Activated naive CD4-positive, alpha-beta T cell (primary cell): Measurements from ENCODE around the gene SLC12A8.
"Not testable (repeated sequence)": the region's sequence is repeated elsewhere in the genome, so short reads cannot be mapped to it uniquely, and the experiment has no call there.

Experiments
- DNase-seq, 4 experiments: peaks; one replicate each; lab custom pipeline; 2025; lab: John Stamatoyannopoulos, UW

The SLC12A8 gene

DNA sequence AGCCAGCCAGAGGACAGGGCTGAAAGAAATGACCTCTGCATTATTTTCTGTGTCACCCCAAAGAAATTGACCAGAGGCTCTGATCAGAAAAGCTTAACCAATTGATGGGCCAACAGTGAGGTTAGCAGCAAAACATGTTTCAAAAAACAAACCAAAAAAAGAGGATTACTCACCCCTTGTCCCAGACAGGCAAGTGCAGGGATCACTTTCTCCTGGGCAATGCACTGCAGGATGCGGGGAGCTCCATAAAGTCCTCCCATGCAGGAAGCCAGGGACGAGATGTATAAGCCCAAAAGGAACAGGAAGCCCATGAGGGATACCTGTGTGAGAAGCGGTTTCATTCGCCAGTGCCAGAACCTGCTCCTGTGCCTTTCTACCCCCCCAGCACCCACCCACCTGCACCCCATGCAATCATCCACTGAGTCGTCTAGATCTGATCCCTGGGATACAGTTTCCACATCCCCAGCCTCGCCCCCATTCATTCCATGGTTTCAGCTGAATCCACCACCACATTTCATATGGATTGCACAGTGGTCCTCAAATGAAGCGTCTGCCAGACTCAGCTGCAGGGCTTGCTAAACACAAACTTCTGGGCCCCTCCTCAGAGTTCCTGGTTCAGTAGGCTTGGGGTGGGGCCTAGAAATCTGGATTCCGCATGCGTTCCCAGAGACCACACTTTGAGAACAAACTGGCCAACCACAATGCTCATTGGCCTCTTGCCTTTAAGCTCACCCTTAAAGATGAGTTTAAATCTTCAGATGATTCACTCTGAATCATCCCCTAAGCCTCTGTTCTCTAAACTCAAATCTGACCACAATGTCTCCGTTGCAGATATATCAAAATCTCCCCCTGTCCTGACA lies 102.3 kb downstream of the SLC12A8 start:
- no peak for DNase-seq

DNA sequence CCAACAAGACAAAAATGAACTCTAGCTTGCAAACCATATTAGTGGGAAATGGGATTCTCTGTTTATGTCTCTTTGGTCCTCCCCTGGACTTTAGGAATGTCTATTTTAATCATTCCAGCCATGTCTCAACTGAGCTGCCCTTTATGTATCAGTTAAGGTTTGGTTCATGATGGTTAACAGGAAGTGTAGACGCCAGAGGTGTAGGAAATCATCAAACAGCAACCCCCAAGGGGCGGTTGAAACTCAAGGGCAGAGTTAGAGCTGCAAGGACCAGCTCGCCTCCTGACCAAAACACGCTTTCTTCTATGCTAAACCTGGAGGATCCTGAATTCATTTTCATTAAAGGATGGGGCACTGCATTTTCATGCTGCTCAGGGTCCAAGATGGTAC lies 103.0 kb downstream of the SLC12A8 start:
- DNase-seq = no peak

DNA sequence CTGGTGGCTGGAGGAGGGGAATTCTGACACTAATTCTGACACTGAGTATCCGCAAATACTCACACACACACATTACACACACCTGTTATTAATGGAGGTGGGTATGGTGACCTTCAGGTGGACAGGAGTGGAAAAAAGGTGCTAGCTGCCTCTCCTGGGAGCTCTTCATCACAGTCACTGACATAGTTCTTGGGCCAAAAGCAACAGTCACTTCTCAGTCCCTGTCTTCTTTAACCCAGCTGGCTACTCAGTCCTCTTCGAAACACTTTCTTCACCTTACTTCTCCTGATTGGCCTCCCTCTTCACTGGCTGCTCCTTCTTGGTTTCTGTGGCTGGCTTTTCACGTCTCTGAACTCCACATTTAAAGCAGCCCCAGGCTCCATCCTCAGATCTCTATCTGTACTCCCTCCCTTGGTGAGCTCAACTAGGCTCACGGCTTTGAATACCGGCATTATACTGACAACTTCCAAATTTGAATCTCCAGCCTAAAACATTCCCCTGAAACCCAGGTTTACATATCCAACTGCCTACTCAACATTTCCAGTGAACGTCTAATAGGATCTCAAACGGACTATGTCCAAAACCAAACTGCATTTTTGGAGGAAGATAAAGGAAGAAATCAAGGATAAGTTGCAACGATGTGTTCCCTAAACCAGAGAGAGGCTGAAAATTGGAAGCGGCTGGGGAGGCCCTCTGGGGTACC lies 103.6 kb downstream of the SLC12A8 start:
- DNase-seq = no peak

DNA sequence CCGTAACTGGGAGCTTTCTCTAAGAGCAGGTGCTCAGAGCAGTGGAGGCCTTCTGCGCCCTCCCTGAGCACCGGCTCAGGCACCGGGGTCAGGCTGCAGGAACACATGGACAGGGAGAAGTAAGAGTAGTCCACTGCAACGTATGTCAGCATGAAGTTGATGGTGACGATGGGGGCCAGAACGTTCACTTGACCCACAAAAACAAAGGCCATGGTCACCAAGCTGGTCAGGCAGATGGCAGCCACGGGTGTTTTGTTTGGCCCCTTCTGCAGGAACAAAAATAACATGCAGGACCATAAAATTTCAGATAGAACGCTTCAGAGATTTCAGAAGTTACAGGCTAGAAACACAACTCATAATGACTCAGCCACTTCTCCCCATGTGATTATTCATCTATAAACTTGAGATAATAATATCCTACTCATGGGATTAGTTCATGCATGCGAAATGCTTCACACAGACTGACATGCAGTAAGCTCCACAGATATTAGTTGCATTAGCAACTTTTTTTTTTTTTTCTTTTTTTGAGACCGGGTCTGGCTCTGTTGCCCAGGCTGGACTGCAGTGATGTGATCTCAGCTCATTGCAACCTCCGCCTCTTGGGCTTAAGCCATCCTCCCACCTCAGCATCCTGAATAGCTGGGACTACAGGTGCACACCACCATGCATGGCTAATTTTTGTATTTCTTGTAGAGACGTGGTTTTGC lies 104.5 kb downstream of the SLC12A8 start:
- DNase-seq = no peak

DNA sequence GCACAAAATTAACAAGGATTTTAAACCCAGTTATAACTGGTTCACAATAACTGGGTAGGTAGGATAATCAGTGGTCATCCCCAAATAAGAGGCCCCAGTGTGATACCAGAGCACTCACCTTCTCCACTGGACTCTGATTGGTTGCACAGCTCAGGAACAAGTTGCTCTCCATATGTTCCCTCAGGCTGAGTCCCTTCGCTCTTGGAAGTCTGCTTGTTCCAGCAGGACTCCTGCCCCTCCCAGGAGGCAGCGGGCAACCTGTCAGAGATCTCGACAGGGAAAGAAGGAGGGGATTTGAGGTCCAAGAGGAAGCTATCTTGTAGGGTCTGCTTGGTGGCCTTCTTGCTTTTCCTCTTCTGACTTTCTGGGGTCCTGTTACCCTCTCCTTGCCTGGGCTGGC lies 105.2 kb downstream of the SLC12A8 start:
- no peak for DNase-seq

DNA sequence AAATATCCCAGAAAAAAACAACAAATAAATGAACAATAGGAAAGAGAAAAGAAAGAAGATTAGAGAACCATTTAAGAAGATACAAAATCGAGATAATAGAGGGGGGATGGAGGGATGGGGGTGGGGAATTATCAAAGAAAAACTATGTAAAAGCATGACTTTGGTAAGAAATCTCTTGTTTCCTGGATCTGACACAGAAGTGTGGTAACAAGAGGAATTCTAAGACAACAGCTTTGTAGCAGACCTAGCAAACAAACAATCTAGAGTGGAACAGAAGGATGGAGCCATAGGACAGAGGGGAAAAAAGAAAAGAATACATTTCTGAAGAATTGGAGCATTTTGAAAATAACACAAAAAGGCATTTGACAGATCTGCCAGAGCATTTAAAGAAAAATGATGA lies 107.4 kb downstream of the SLC12A8 start:
- no peak for DNase-seq

DNA sequence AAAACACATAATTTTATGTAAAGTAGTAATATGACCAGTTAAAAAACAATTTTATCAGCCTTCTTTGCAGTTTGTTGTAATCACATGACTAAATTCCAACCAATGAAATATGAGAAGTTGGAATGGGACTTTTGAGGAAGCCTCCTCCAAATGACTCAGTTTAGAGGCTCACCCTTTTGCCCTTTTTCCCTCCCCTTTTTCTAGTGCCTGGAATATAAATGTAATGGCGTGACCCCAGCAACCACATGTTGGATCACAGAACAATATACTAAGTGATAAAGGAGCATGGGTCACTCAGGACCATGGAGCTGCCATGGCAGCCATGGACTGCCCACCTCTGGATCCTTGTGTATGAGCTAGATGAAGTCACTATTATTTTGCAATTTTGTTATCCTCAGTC lies 107.9 kb downstream of the SLC12A8 start:
- no peak for DNase-seq

DNA sequence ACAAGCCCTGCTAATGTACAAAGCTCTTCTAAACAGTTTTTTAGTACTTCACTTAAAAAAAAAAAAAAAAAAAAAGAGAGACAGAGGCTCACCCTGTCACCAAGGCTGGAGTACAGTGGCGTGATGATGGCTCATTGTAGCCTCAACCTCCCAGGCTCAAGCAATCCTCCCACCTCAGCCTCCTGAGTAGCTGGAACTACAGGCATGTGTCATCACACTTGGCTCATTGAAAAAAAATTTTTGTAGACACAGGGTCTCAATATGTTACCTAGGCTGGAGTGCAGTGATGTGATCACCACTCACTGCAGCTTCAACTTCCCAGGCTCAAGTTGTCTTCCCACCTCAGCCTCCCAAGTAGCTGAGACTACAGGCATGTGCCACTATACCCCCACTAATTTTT lies 109.1 kb downstream of the SLC12A8 start:
- no peak for DNase-seq

DNA sequence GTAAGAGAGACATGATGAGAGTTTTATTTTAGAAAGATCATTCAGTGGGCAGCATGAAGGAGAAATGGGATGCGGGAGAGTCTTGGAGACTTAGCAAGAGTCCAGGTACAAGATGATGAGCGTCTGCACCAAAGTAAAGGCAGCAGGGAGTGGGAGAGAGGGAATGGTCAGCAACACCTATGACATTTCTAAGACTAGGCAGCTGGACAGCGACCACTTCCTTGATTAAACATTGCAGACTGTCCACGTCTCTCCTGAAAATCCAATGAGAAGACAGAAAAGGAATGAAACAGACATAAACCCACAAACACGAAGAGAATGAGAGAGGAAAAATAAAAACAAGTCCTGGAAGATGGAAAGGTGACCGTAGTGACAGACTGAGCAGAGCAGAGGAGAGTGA lies 110.1 kb downstream of the SLC12A8 start:
- no peak for DNase-seq

DNA sequence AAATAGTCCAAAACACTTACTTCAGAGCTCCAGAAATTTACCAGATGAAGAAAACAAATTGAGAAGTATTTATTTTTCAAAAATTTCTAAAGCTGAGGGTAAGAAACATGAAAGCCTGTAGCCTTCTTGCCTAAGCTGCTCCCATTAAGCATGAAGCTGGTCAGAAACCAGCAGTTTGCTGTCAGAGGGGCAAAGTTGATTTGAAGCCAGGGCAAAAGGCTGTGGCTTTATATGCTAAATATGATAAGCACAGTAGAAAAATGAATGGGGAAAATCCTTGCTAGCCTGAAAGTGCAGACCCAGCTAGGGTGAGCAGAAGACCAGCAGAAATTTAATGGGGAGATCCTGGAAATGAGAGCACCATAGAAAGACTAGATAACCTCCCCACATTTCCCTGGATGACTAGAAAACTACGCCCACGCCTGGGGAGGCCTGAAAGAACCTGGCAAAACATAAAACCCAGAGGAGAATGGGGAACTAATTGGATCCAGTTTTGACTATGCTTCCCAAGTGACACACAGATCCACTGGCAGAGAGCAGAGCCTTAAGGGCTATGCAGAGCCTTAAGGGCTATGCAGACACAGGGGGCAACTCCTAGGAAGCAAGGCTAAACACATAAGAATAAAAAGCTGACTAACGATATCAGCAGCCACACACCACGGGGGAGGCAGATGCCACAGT lies 113.8 kb downstream of the SLC12A8 start:
- no peak for DNase-seq

DNA sequence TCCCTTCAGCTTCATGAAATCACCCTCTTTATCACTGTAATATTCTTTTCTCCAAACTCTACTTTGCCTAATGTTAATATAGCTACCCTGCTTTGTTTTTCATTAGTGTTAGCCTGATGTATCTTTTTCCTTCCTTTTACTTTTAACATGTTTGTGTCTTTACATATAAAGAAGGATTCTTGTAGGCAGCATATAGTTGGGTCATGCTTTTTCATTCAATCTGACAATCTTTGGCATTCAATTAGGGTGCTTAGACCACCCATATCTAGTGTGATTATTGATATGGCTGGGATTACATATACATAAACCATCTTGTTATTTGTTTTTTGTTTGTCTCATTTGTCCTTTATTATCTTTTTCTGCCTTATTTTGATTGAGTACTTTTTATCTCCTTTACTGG lies 121.9 kb downstream of the SLC12A8 start:
- DNase-seq = no peak

DNA sequence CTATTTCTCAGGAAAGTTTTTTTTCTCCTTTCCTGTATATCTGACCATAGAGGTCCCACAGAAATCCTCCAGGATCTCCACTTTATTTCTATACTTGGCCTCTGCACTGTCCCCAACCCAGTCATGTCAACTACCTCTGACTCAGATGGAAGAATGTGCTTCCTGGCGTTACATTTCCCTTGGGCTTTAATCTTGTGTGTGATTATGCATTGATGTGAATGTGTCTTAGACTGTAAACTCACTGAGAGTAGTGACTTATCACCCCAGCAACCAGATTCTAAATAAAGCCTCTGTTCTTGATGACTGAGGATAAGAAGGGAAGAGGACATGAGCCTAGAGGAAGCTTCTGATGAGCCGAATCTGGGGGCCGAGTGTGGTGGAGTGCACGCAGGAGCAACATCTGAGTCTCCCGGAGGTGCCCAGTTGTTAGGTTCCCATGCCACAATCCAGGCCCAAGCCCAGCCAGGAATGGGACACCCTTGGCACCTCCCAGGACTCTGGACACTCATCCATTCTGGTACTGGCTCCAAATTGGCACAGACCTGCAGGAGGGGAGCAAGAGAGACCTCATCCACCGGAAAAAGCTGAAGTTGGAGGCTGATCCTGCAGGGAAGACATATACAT lies 124.7 kb downstream of the SLC12A8 start:
- no peak for DNase-seq

DNA sequence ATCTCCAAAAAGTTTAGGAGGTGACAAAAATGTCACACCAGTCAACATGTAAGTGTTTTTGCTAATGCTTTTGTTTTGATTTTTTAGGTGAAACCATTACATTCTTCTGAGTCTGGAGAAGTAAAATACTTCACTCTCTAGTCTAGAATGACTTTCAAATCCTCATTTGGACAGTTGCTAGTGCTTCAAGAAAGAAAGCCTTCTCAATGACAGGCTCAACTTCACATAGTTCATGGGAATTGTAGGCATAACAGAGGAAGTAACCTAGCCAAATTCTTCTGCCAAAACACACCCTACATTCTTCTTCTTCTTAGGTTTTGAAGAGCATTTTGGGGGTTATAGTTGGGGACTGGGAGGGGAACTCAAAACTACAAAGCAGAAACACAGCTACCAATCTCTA lies 127.4 kb downstream of the SLC12A8 start:
- DNase-seq = no peak

DNA sequence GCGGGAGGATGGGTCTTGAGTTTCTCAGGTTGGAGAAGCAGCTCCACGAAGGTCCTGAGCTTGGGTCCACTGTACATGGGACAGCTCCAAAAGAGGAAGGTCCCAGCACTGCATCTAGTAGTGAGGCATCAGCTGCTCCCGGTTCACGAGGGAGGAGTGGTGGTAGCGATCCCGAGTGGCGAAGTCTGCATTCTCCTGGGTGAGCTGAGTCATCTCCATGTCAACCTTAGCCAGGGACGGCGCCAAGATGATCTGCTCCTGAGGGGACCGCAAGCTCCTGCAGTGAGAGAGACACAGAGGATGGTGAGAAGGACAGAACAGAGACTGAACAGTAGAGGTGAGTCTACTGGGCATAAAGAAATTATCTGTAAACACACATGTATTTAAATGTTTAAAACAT lies 128.8 kb downstream of the SLC12A8 start:
- DNase-seq = no peak

DNA sequence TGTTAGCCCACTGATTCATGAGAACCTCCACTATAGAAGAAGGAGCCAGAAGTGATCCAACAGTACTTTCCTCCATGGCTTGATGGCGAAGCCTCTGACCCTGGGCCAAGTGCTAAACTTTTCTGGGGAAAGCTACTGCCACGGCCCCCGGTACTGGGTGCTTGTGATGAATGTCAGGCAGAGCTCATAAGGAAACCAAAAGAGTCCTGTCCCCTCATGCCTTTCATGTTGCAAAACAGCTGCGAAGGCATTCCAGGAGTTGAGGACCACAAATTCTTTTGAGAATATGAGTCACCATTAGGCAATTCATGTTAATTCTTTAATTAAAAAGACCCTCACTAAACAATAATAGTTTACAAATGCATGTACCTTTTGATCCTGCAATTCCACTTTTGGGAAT lies 130.2 kb downstream of the SLC12A8 start:
- DNase-seq = not testable (repeated sequence)

DNA sequence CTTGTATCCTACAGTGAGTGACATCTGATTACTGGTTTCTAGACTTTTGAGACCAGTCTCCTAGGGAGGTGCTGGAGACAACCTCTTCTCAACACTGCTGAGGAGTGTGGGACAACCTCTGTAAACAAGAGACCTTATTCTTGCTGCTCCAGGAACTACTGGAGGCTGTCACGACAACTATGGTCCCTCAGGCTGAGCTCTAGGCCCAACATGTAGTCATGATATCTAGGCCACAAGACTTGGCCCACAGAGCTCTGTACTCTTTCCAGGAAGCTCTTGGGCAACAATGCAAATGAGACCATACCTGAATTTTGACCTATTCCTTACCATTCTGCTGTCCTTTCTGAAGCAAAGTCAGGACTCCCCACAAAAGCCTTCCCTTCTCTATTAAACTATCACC lies 132.5 kb downstream of the SLC12A8 start:
- no peak for DNase-seq

DNA sequence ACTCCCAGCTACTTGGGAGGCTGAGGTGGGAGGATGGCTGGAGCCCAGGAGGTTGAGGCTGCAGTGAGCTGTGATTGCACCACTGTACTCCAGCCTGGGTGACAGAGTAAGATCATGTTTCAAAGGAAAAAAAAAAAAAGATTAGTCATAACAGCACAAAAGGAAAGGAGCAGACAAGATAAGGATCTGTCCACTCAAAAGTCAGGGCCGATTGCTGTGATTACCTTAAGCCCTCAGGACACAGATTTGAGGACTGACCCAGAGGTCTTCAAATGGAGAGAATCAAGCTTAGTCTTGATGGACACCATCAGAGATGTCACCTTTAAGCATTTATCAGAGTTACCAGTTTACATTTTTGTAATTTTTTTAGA lies 132.9 kb downstream of the SLC12A8 start:
- DNase-seq = no peak

DNA sequence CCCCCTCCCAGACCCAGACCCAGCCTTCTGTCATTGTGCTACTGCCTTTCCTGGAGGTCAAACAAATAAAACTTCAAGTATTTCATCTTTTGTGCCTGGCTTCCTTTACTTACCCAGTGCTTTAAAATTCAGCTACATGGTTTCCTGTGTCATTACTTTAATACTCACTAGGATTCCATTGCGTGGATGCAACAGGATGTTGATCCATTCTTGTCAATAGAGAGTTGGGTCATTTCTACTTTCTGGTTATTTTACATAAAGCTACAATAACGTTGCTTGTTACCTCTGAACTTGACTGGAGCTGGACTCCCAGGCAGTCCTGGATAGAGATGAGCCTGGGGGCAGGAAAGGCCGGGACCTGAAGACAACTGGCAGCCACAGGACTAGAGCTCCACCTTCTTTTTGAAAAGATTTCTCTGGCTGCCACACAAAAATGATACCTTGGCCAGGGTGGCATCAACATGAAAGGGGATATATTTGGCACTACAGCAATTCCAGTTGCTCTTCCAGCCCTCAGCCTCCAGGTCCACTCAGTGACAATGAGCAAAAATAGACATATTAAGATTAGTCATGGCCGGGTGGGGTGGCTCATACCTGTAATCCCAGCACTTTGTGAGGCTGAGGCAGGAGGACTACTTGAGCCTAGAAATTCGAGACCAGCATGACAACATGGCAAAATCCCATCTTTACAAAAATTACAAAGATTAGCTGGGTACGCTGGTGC lies 133.4 kb downstream of the SLC12A8 start:
- DNase-seq = no peak

DNA sequence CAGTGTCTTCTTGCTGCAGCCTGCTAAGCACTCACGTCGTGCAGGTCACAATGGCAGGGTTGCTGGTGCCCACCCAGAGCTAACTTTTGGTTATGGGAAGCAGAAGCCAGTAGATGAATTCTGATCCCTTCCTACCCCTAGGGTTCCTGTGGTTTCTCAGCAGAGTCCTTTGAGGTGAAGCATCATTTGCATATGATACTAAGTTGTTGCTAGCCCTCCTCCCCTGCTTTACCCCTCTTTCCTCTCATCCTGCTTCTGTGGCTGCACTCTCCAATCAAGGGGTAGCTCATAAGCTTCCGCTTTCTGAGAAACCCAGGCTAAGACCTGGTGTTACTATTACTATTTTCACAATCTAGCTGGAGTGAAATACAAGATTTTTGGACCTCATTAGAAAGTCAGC lies 134.7 kb downstream of the SLC12A8 start:
- DNase-seq = no peak

DNA sequence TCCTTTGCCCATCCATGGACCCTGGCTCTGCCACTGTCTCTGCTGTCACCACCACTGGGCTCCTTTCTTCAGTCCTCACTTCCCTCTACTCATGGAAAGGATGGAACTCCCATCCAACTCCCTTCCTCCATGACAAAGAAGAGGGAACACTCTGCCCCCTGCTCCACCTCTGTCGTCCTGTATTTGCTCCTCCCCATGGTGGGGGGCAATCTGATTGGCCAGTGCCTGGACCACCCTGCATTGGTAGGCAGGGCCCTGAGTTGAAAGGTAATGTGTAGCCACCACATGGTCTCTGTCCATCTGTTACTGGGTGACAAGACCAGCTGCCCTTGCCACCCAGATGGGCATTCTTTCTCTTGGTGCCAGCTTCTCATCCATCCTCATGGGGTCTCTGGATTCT lies 136.1 kb downstream of the SLC12A8 start:
- DNase-seq = no peak

DNA sequence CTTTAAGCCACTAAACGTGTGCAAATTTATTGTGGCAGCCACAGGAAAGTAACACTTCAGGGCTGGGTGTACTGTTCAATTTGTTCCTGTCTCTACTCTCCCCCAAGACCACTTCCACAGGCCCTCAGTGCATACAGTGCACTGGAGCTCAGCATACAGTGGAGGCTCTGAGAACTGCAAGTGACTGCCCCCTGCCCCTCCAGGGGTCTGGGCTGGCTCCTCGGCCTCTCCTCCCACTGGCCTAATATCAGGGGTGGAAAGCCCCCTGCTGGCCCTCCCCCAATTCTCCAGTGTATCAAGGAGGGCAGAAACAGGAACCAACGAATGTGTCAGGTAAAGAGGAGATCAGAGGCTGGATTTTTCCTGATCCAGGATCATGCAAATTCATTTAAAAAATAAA lies 136.8 kb downstream of the SLC12A8 start:
- DNase-seq = no peak
